HepG2 (cell line): ENCODE results near the gene TUBG2. TPM values are rescaled to one million over a fixed set of nuclear protein-coding genes. Genes with fewer than 3 reads are reported as not detected.

ENCODE experiments used
- ATF2 ChIP-seq: sonication (generic); formaldehyde crosslinking; IDR thresholded peaks from 2 replicates; pipeline ENCODE4 v1.4.0; 2020; ENCODE audit warnings: missing genetic modification reagents
- BRD4 ChIP-seq: sonication (generic); formaldehyde crosslinking; IDR thresholded peaks from 2 replicates; pipeline ENCODE4 v1.4.0; 2020; ENCODE audit warnings: missing genetic modification reagents
- CENPX ChIP-seq: sonication (generic); formaldehyde crosslinking; IDR thresholded peaks from 2 replicates; pipeline ENCODE4 v1.9.0; 2021; ENCODE audit warnings: mild to moderate bottlenecking, missing genetic modification reagents, moderate library complexity
- CREB3 ChIP-seq: sonication (generic); formaldehyde crosslinking; IDR thresholded peaks from 2 replicates; pipeline ENCODE4 v1.5.0; 2020; ENCODE audit warnings: missing genetic modification reagents
- FIP1L1 ChIP-seq: fragments of 200-400 bp; formaldehyde crosslinking; IDR thresholded peaks from 2 replicates; pipeline ENCODE4 v1.6.1; 2018; ENCODE audit warnings: low read depth, mild to moderate bottlenecking, low read length, moderate library complexity, borderline replicate concordance; ENCODE audit not compliant: insufficient read depth
- GATAD2A ChIP-seq: IDR thresholded peaks from 2 replicates; pipeline ENCODE4 v1.6.1; 2016
- HES4 ChIP-seq: sonication (generic); formaldehyde crosslinking; IDR thresholded peaks from 2 replicates; pipeline ENCODE4 v1.9.0; 2021; ENCODE audit warnings: mild to moderate bottlenecking, missing genetic modification reagents, borderline replicate concordance
- MLLT10 ChIP-seq: sonication (generic); formaldehyde crosslinking; IDR thresholded peaks from 2 replicates; pipeline ENCODE4 v1.4.0; 2020; ENCODE audit warnings: missing genetic modification reagents
- NAIF1 ChIP-seq: sonication (generic); formaldehyde crosslinking; IDR thresholded peaks from 2 replicates; pipeline ENCODE4 v1.5.0; 2020; ENCODE audit warnings: mild to moderate bottlenecking, missing genetic modification reagents, borderline replicate concordance
- PBX3 ChIP-seq: sonication (generic); formaldehyde crosslinking; IDR thresholded peaks from 2 replicates; pipeline ENCODE4 v1.8.1; 2023; ENCODE audit warnings: missing genetic modification reagents, inconsistent platforms, borderline replicate concordance
- PCBP1 ChIP-seq: fragments of 200-400 bp; formaldehyde crosslinking; IDR thresholded peaks from 2 replicates; pipeline ENCODE4 v1.6.1; 2017; ENCODE audit warnings: mild to moderate bottlenecking, low read depth, low read length, borderline replicate concordance
- PLRG1 ChIP-seq: fragments of 450-650 bp; conservative IDR thresholded peaks from 2 replicates; pipeline ENCODE4 v1.6.1; 2016
- POGZ ChIP-seq: sonication (generic); formaldehyde crosslinking; IDR thresholded peaks from 2 replicates; pipeline ENCODE4 v1.4.0; 2020; ENCODE audit warnings: mild to moderate bottlenecking, missing genetic modification reagents
- RARA ChIP-seq: IDR thresholded peaks from 2 replicates; pipeline ENCODE4 v1.6.1; 2016; ENCODE audit warnings: missing genetic modification reagents, missing compliant biosample characterization
- REL ChIP-seq: sonication (generic); formaldehyde crosslinking; conservative IDR thresholded peaks from 2 replicates; pipeline ENCODE4 v1.8.0; 2022; ENCODE audit warnings: mild to moderate bottlenecking, missing genetic modification reagents, moderate library complexity
- REST ChIP-seq, 2 experiments: IDR thresholded peaks; 2 replicates each; pipeline ENCODE4 v1.6.1; 2011 to 2012; ENCODE audit warnings: low read length in 2 of 2, borderline replicate concordance in 1 of 2, low read depth in 1 of 2, mild to moderate bottlenecking in 1 of 2, moderate library complexity in 1 of 2
- SIX1 ChIP-seq: sonication (generic); formaldehyde crosslinking; IDR thresholded peaks from 2 replicates; pipeline ENCODE4 v1.4.0; 2020; ENCODE audit warnings: missing genetic modification reagents, borderline replicate concordance
- TCF7 ChIP-seq: sonication (generic); IDR thresholded peaks from 2 replicates; pipeline ENCODE4 v1.6.1; 2016; ENCODE audit warnings: antibody characterized with exemption, low read depth
- U2AF1 ChIP-seq: fragments of 200-400 bp; formaldehyde crosslinking; optimal IDR thresholded peaks from 2 replicates; pipeline ENCODE3; 2017; ENCODE audit warnings: mild to moderate bottlenecking, low read depth, low read length
- ZNF205 ChIP-seq: IDR thresholded peaks from 2 replicates; pipeline ENCODE4 v1.6.1; 2018; ENCODE audit warnings: missing biosample characterization, missing genetic modification reagents
- ZNF460 ChIP-seq: sonication (generic); formaldehyde crosslinking; IDR thresholded peaks from 2 replicates; pipeline ENCODE4 v1.5.1; 2020; ENCODE audit warnings: missing genetic modification reagents, mild to moderate bottlenecking, borderline replicate concordance
- ZNF547 ChIP-seq: sonication (generic); formaldehyde crosslinking; IDR thresholded peaks from 2 replicates; pipeline ENCODE4 v1.5.1; 2020; ENCODE audit warnings: mild to moderate bottlenecking, missing genetic modification reagents
- ZSCAN12 ChIP-seq: sonication (generic); formaldehyde crosslinking; IDR thresholded peaks from 2 replicates; pipeline ENCODE4 v1.9.0; 2021; ENCODE audit warnings: mild to moderate bottlenecking, missing genetic modification reagents
- ZSCAN9 ChIP-seq: IDR thresholded peaks from 2 replicates; pipeline ENCODE4 v1.6.1; 2016; ENCODE audit warnings: borderline replicate concordance
- polyA plus RNA-seq, 8 experiments: library from polyadenylated mRNA; depleted of rRNA in 3 of 8; stranded (reverse) in 7 of 8; unstranded in 1 of 8; fragments of >200 nt; fragmentation: Illumina TruSeq in 4 of 8; extraction: Trizol in 4 of 8; gene quantifications; 2 replicates each; pipeline versions ENCODE4 v1.2.1 to v1.2.3, GENCODE V29; 2011 to 2016; ENCODE audit warnings: low read depth in 4 of 8, missing spikeins in 1 of 8, mixed read lengths in 1 of 8; ENCODE audit not compliant: insufficient read depth in 1 of 8
- total RNA-seq, 5 experiments: library from RNA; depleted of rRNA; stranded (reverse); fragments of >200 nt; fragmentation: Illumina TruSeq; extraction: Trizol; gene quantifications; 2 replicates each; pipeline ENCODE4 v1.2.3, GENCODE V29; 2016; ENCODE audit warnings: low read depth in 1 of 5

TUBG2 gene
- total and polyA plus RNA-seq, 2 of the 13 experiments (the other 11 are each of a cell fraction or from before 2014, with no cell fraction given), result 16.0 to 42.3 TPM

GRCh38 chr17:42682722-42683403 lies 23.8 kb downstream of the TUBG2 start (continued):
- no peak for TF ChIP-seq U2AF1
- no peak for TF ChIP-seq CENPX (CRISPR knock-in tag)
- no peak for TF ChIP-seq MLLT10
- TF ChIP-seq ZSCAN9 (CRISPR knock-in tag), result no peak
- TF ChIP-seq POGZ (CRISPR knock-in tag), result peak; percentile 42; the same call in 1 of the 2 replicates
- no peak for TF ChIP-seq CREB3 (CRISPR knock-in tag)
- TF ChIP-seq REL (CRISPR knock-in tag), result no peak
- TF ChIP-seq ZNF205, result no peak
- TF ChIP-seq FIP1L1, result no peak
- TF ChIP-seq GATAD2A (CRISPR knock-in tag), result 0 out of 2 replicates have a peak, but pooled peaks have one; percentile 12
- no peak for TF ChIP-seq BRD4 (CRISPR knock-in tag)
- 0 out of 2 replicates have a peak, but pooled peaks have one; percentile 48 for TF ChIP-seq PCBP1
- 0 out of 2 replicates have a peak, but pooled peaks have one; percentile 6 for TF ChIP-seq NAIF1 (CRISPR knock-in tag)
- no peak for TF ChIP-seq SIX1 (CRISPR knock-in tag)
- TF ChIP-seq ZSCAN12 (CRISPR knock-in tag), result no peak
- peak; percentile 52 for TF ChIP-seq ZNF547 (CRISPR knock-in tag)
- no peak for TF ChIP-seq TCF7
- no peak for TF ChIP-seq ZNF460 (CRISPR knock-in tag)
- no peak; the same call in 1 of the 2 replicates for TF ChIP-seq ATF2
- TF ChIP-seq PBX3, result no peak
- TF ChIP-seq HES4, result no peak; the same call in 1 of the 2 replicates
- no peak for TF ChIP-seq REST (IDR thresholded peaks at IDR 0.05; ENCODE audit: borderline replicate concordance in 1 of 2, low read depth in 1 of 2, low read length in 2 of 2)
- no peak for TF ChIP-seq PLRG1
- no peak for TF ChIP-seq RARA (CRISPR knock-in tag)
